Measurements from ENCODE around the gene KRT9. TPM values are rescaled to one million over a fixed set of nuclear protein-coding genes. Genes with fewer than 3 reads are reported as not detected.

The KRT9 gene
- total RNA-seq, 1 experiment from 2014 or later: not detected

DNA sequence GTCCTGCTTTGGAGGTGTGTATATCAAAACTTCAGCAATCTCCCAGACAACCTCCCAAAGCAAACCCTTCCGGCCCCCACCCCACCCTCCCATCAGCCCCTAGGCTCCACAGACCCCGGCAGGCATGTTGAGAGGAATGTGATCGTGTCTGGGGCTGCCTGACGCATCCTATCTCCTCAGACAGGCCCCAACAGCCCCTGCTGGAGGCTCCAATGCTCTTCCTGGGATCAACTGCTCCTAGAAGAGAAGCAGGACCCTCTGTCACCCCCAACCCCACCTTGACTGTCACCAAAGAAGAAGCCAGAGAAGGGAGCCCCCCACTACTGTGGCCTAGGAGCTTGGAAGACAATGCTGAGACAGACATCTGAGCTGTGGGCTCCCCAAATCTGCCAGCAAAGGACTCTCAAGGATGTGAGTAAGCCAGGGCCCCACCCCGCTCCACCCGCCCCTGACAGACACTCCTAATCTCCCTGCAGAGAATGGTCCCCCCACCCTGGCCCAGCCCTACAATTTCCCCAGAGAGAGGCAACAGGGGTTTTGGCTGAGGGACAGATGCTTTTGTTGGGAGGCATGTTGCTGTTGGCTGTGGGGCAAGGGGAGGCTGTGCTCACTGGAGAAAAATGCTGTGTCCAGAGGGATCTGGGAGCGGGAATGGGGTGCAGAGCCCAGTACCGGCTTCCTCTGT, 16.4 kb upstream of the KRT9 start:
- CTCF ChIA-PET: no interaction called here
- no peak overlapping the region for H3K27ac ChIP-seq (ENCODE audit: low read length)

DNA sequence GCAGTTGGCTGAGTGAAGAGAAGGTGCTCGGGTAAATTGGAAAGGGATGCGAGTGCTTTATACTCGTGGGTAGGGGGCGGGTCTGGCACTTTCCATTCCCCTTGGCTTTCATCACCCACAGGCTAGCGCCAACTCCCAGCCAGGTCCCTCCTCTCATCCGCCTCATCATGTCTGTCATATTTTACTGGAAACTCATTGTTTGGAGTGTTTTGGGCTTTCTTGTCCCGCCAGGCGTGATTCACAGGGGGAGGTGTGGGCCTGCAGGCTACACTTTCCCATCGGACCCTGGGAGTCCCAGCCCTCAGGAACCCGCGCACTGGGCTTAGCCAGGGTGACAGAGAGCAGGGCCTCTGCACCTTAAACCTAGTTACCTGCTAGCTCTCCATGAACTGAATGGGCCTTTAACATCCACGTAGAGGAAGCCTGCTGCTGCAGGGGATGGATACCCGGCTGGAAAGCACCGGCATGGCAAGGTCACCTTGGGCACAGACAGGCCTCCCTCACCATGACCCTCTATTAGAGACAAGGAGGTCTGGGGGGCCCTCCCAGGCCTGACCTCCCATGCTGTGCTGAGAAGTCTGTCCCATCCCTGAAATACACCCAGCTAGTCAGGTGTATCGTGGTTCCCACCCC, 15.1 kb upstream of the KRT9 start, which contains the start of gene KRT14:
Gene KRT14 (minus strand): TSS at position 33 of the 633 bp plus-strand sequence. CDS start 61 bp downstream, outside the sequence.
- BruUV-seq (replicated peaks): no TSS peak
- no peaks in the 10 kb centered on the region for H3K9me2 ChIP-seq (replicated peaks; ENCODE audit: low read length)
- DNase-seq (no peak), ATAC-seq (no peak)
- no peaks in the 10 kb centered on the region for H3K79me2 ChIP-seq (ENCODE audit: low read length)
- ChIA-PET CTCF (no interaction called here), POLR2A (ENCODE audit: unreplicated experiment) (no interaction called here)
- no peak within 1 kb of the TSS for H3K4me3 ChIP-seq (ENCODE audit: low read length)
- H3K4me1 ChIP-seq (ENCODE audit: insufficient read depth, low read length): no peaks in the 10 kb centered on the region
- no peak within 1 kb of the TSS for H3K9ac ChIP-seq (ENCODE audit: low read length)
- H3F3A ChIP-seq (ENCODE audit: low read length, unreplicated experiment): no peaks in the 10 kb centered on the region
- intact Hi-C loops (cut with micrococcal nuclease): no loop called here
- H3K27me3 ChIP-seq (ENCODE audit: low read length): no peaks in the 10 kb centered on the region
- H3K4me2 ChIP-seq (ENCODE audit: low read length): no peak within 1 kb of the TSS
- TF ChIP-seq, protein P1, sequence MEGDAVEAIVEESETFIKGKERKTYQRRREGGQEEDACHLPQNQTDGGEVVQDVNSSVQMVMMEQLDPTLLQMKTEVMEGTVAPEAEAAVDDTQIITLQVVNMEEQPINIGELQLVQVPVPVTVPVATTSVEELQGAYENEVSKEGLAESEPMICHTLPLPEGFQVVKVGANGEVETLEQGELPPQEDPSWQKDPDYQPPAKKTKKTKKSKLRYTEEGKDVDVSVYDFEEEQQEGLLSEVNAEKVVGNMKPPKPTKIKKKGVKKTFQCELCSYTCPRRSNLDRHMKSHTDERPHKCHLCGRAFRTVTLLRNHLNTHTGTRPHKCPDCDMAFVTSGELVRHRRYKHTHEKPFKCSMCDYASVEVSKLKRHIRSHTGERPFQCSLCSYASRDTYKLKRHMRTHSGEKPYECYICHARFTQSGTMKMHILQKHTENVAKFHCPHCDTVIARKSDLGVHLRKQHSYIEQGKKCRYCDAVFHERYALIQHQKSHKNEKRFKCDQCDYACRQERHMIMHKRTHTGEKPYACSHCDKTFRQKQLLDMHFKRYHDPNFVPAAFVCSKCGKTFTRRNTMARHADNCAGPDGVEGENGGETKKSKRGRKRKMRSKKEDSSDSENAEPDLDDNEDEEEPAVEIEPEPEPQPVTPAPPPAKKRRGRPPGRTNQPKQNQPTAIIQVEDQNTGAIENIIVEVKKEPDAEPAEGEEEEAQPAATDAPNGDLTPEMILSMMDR (conservative IDR thresholded peaks at IDR 0.05; ENCODE audit: low read depth, low read length): no peak
- TF ChIP-seq EZH2 (IDR thresholded peaks at IDR 0.05; ENCODE audit: low read length, unreplicated experiment) (no peak), EZH2phosphoT487 (IDR thresholded peaks at IDR 0.05; ENCODE audit: borderline replicate concordance, low read length) (no peak)
- H3K9me3 ChIP-seq (ENCODE audit: low read length): no peaks in the 10 kb centered on the region
- H3K36me3 ChIP-seq (ENCODE audit: low read depth, low read length): no peaks in the 10 kb centered on the region
- H3K27ac ChIP-seq (ENCODE audit: low read length): no peak within 1 kb of the TSS
- H2AFZ ChIP-seq (ENCODE audit: low read length): no peak within 1 kb of the TSS
- H4K20me1 ChIP-seq (ENCODE audit: low read length): no peaks in the 10 kb centered on the region

More for the DNA sequence above, 16.4 kb upstream of the KRT9 start:
- Histone ChIP-seq H3K4me1 (ENCODE audit: insufficient read depth, low read length) (no peaks in the 10 kb centered on the region), H3K79me2 (ENCODE audit: low read length) (no peaks in the 10 kb centered on the region), H3K9me3 (ENCODE audit: low read length) (no peaks in the 10 kb centered on the region), H3K27me3 (ENCODE audit: low read length) (no peaks in the 10 kb centered on the region), H3K36me3 (ENCODE audit: low read depth, low read length) (no peaks in the 10 kb centered on the region), H3K4me3 (ENCODE audit: low read length) (no peak overlapping the region), H2AFZ (ENCODE audit: low read length) (no peak overlapping the region), H3K9ac (ENCODE audit: low read length) (no peak overlapping the region), H4K20me1 (ENCODE audit: low read length) (no peaks in the 10 kb centered on the region), H3F3A (ENCODE audit: low read length, unreplicated experiment) (no peaks in the 10 kb centered on the region), H3K9me2 (replicated peaks; ENCODE audit: low read length) (no peaks in the 10 kb centered on the region), H3K4me2 (ENCODE audit: low read length) (no peak overlapping the region)
- BruUV-seq (replicated peaks): no TSS peak
- TF ChIP-seq EZH2phosphoT487 (IDR thresholded peaks at IDR 0.05; ENCODE audit: borderline replicate concordance, low read length): no peak
- TF ChIP-seq EZH2 (IDR thresholded peaks at IDR 0.05; ENCODE audit: low read length, unreplicated experiment): no peak
- TF ChIP-seq, protein P1 (conservative IDR thresholded peaks at IDR 0.05; ENCODE audit: low read depth, low read length): no peak
- intact Hi-C loops (cut with micrococcal nuclease): no loop called here
- ATAC-seq (no peak), DNase-seq (no peak)
- POLR2A ChIA-PET (ENCODE audit: unreplicated experiment): no interaction called here
